ENCODE measurements around the gene CADPS.

Gene CADPS

GRCh38 chr3:62670351-62670750 lies 204.9 kb downstream of the CADPS start:
- Histone ChIP-seq H3K27me3 (peaks cover 0 to 12% of the 10 kb centered on the region in 2 donors), H3K4me1 (no peaks in the 10 kb centered on the region), H3K9me3 (no peaks in the 10 kb centered on the region), H3K27ac (no peak overlapping the region), H3K4me3 (no peak overlapping the region), H3K36me3 (no peaks in the 10 kb centered on the region)
- no peak for DNase-seq
- intact Hi-C loops (cut with DNase I; ENCODE audit: low total_unique reads) = no loop called here
- no peak for TF ChIP-seq CTCF (IDR thresholded peaks at IDR 0.05)

GRCh38 chr3:62669161-62669560 lies 206.1 kb downstream of the CADPS start:
- no peak for DNase-seq
- no peaks in the 10 kb centered on the region for H3K36me3 ChIP-seq
- H3K27me3 ChIP-seq = peaks cover 0 to 14% of the 10 kb centered on the region in 2 donors
- intact Hi-C loops (cut with DNase I; ENCODE audit: low total_unique reads) = no loop called here
- no peak for TF ChIP-seq CTCF (IDR thresholded peaks at IDR 0.05)
- no peaks in the 10 kb centered on the region for H3K4me1 ChIP-seq
- H3K27ac ChIP-seq = no peak overlapping the region
- no peaks in the 10 kb centered on the region for H3K9me3 ChIP-seq
- no peak overlapping the region for H3K4me3 ChIP-seq

- Histone ChIP-seq H3K27ac (no peak overlapping the region), H3K9me3 (no peaks in the 10 kb centered on the region), H3K36me3 (no peaks in the 10 kb centered on the region), H3K27me3 (peaks cover 0 to 14% of the 10 kb centered on the region in 2 donors), H3K4me3 (no peak overlapping the region), H3K4me1 (no peaks in the 10 kb centered on the region)
- TF ChIP-seq CTCF (IDR thresholded peaks at IDR 0.05) = no peak
- no peak for DNase-seq
- intact Hi-C loops (cut with DNase I; ENCODE audit: low total_unique reads) = no loop called here
These were observed 207.5 kb downstream of the CADPS start for GRCh38 chr3:62667714-62668113.

- peak; percentile 71 to 74 for DNase-seq
- H3K4me1 ChIP-seq = no peaks in the 10 kb centered on the region
- H3K4me3 ChIP-seq = no peak overlapping the region
These were observed 209.4 kb downstream of the CADPS start for GRCh38 chr3:62665627-62666437.

GRCh38 chr3:62662677-62663076 lies 212.5 kb downstream of the CADPS start:
- DNase-seq = no peak
- no peak overlapping the region for H3K27ac ChIP-seq
- TF ChIP-seq CTCF (IDR thresholded peaks at IDR 0.05) = no peak
- H3K4me1 ChIP-seq = no peaks in the 10 kb centered on the region
- H3K36me3 ChIP-seq = no peaks in the 10 kb centered on the region
- H3K4me3 ChIP-seq = no peak overlapping the region
- H3K27me3 ChIP-seq = peaks cover 0 to 19% of the 10 kb centered on the region in 2 donors
- intact Hi-C loops (cut with DNase I; ENCODE audit: low total_unique reads) = no loop called here
- H3K9me3 ChIP-seq = no peaks in the 10 kb centered on the region

More at GRCh38 chr3:62665627-62666437, 209.4 kb downstream of the CADPS start:
- intact Hi-C loops (cut with DNase I; ENCODE audit: low total_unique reads) = no loop called here
- Histone ChIP-seq H3K36me3 (no peaks in the 10 kb centered on the region), H3K9me3 (no peaks in the 10 kb centered on the region), H3K27ac (no peak overlapping the region), H3K27me3 (peaks cover 0 to 20% of the 10 kb centered on the region in 2 donors)
- TF ChIP-seq CTCF (IDR thresholded peaks at IDR 0.05) = peak; percentile 34 to 45
